CD4-positive, alpha-beta T cell (primary cell): Measurements from ENCODE around the gene RCL1. TPM values are rescaled to one million over a fixed set of nuclear protein-coding genes. Genes with fewer than 3 reads are reported as not detected.

Experiments used
- ATAC-seq: fragments of 200-7000 bp; cut with Tn5 transposase; one replicate; pipeline ENCODE4 v1.10.0; 2022; ENCODE audit warnings: mild to moderate bottlenecking; ENCODE audit not compliant: poor library complexity
- CTCF ChIA-PET: fragments of 350-600 bp; sonication (Branson Sonifier 250); formaldehyde crosslinking; loops from one replicate; lab custom pipeline; 2021; ENCODE audit warnings: antibody characterized with exemption, inconsistent platforms; lab: Charles Lee
- POLR2A ChIA-PET: fragments of 350-600 bp; sonication (Branson Sonifier 250); formaldehyde crosslinking; loops from one replicate; lab custom pipeline; 2021; ENCODE audit warnings: antibody characterized with exemption, inconsistent platforms; lab: Charles Lee
- DNase-seq, 14 experiments: peaks; one replicate each; pipeline ENCODE4 v3.0.0-alpha.2; 2013 to 2020; ENCODE audit warnings: mixed read lengths in 2 of 14
- H3K27ac ChIP-seq, 2 donors: one replicate each; pipeline versions ENCODE4 v1.5.1 to v1.7.0; 2013; ENCODE audit warnings: low read length in 2 of 2, low read depth in 1 of 2, mild to moderate bottlenecking in 1 of 2
- H3K27me3 ChIP-seq, 2 experiments: 1 replicate in 1 of 2; 2 replicates in 1 of 2; pipeline versions ENCODE4 v1.6.1 to v1.7.0; 2013; ENCODE audit warnings: low read length in 2 of 2, control low read depth in 1 of 2, mild to moderate bottlenecking in 1 of 2, moderate library complexity in 1 of 2; ENCODE audit not compliant: insufficient read depth in 2 of 2, control insufficient read depth in 1 of 2
- H3K36me3 ChIP-seq: one replicate; pipeline ENCODE4 v1.6.1; 2013; ENCODE audit warnings: low read length, control low read depth; ENCODE audit not compliant: insufficient read depth
- H3K4me1 ChIP-seq: one replicate; pipeline ENCODE4 v1.6.1; 2013; ENCODE audit warnings: low read length, control low read depth; ENCODE audit not compliant: insufficient read depth
- H3K4me3 ChIP-seq: one replicate; pipeline ENCODE4 v1.5.1; 2013; ENCODE audit warnings: mild to moderate bottlenecking, low read length, moderate library complexity
- H3K9me3 ChIP-seq, 2 experiments: 1 replicate in 1 of 2; 2 replicates in 1 of 2; pipeline versions ENCODE4 v1.6.1 to v1.7.0; 2013; ENCODE audit warnings: low read length in 2 of 2, mild to moderate bottlenecking in 2 of 2, control low read depth in 1 of 2, moderate library complexity in 1 of 2; ENCODE audit not compliant: control insufficient read depth in 1 of 2, insufficient read depth in 1 of 2
- H3K27ac Mint-ChIP-seq: one replicate; pipeline ENCODE4 v1.8.0; 2020; ENCODE audit warnings: mixed read lengths
- H3K27me3 Mint-ChIP-seq: one replicate; pipeline ENCODE4 v1.8.0; 2021; ENCODE audit warnings: mixed read lengths
- H3K36me3 Mint-ChIP-seq: one replicate; pipeline ENCODE4 v1.8.0; 2021; ENCODE audit warnings: low read depth, mixed read lengths
- H3K4me1 Mint-ChIP-seq: one replicate; pipeline ENCODE4 v1.8.0; 2021; ENCODE audit warnings: low read depth, mixed read lengths
- H3K4me3 Mint-ChIP-seq: one replicate; pipeline ENCODE4 v1.8.0; 2020; ENCODE audit warnings: mild to moderate bottlenecking, mixed read lengths
- H3K9me3 Mint-ChIP-seq: one replicate; pipeline ENCODE4 v1.8.0; 2020; ENCODE audit warnings: mixed read lengths
- intact Hi-C, 2 experiments: fragments of 100-400 bp; cut with DNase I in 1 of 2; cut with micrococcal nuclease in 1 of 2; formaldehyde crosslinking; loops; one replicate each; pipeline versions ENCODE4 v1.15.1 to v1.9.0; 2023 to 2025; cut with DNase I, micrococcal nuclease
- total RNA-seq, 174 experiments: library from RNA in 2 of 174; stranded (reverse) in 2 of 174; gene quantifications; one replicate each; pipeline ENCODE4 v1.2.3 and lab custom pipeline; 2021 to 2026
- TF ChIP-seq, protein P1 (sequence below): fragments of 200-600 bp; IDR thresholded peaks from one replicate; pipeline ENCODE4 v1.8.0; 2022; ENCODE audit warnings: antibody characterized with exemption, mild to moderate bottlenecking

RCL1 gene
- total RNA-seq, 2 experiments from 2014 or later, result 33.8 to 35.5 TPM

DNA sequence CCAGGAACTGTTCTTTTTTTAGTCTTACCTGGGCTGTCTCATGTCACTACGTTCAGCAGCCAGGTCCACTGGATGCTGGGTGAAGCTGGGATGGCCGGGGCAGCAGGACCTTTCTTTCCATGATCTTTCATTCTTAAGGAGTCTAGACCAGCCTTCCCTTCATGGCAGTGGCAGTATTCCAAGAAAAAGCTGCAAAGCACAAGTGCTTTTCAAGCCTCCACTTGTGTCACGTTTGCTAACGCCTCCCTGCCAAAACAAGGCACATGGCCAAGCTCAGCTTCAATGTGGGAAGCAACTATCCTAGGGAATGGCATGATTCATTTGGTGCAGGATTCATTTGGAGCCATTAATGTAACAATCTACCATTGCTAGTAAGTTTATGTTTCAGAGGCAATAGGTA, 94.8 kb downstream of the RCL1 start:
- no peak overlapping the region for H3K27ac ChIP-seq
- CTCF ChIA-PET, result no interaction called here
- no peaks in the 10 kb centered on the region for H3K9me3 ChIP-seq
- H3K27ac Mint-ChIP-seq, result no peak overlapping the region
- no peaks in the 10 kb centered on the region for H3K36me3 ChIP-seq
- no peak overlapping the region for H3K4me3 ChIP-seq
- POLR2A ChIA-PET, result no interaction called here
- no peaks in the 10 kb centered on the region for H3K9me3 Mint-ChIP-seq
- H3K4me1 ChIP-seq, result no peaks in the 10 kb centered on the region
- ATAC-seq, result no peak
- TF ChIP-seq, protein P1, sequence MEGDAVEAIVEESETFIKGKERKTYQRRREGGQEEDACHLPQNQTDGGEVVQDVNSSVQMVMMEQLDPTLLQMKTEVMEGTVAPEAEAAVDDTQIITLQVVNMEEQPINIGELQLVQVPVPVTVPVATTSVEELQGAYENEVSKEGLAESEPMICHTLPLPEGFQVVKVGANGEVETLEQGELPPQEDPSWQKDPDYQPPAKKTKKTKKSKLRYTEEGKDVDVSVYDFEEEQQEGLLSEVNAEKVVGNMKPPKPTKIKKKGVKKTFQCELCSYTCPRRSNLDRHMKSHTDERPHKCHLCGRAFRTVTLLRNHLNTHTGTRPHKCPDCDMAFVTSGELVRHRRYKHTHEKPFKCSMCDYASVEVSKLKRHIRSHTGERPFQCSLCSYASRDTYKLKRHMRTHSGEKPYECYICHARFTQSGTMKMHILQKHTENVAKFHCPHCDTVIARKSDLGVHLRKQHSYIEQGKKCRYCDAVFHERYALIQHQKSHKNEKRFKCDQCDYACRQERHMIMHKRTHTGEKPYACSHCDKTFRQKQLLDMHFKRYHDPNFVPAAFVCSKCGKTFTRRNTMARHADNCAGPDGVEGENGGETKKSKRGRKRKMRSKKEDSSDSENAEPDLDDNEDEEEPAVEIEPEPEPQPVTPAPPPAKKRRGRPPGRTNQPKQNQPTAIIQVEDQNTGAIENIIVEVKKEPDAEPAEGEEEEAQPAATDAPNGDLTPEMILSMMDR, result no peak
- H3K27me3 ChIP-seq, result no peaks in the 10 kb centered on the region
- no peaks in the 10 kb centered on the region for H3K27me3 Mint-ChIP-seq
- no peak for DNase-seq
- H3K4me1 Mint-ChIP-seq, result no peaks in the 10 kb centered on the region
- no peaks in the 10 kb centered on the region for H3K36me3 Mint-ChIP-seq
- no peak overlapping the region for H3K4me3 Mint-ChIP-seq
- intact Hi-C loops, result no loop called here

DNA sequence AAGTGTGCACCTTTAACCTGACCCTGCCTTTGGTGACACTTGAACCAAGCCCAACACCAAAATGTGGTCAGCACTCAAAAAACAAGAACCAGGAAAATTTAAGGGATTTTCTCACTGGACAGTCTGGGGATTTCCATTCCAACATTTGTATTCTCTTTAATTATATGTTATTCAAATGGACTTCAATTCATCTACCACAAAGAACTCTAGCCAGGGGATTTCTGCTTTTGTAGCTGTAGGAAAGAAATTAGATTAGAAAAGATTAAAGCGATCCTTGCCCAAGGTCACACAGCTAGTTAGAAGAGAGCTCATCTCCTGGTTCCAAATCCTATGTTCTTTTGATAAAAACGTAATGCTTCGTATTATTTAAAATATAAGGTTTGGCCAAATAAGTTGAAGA, 97.5 kb downstream of the RCL1 start:
- TF ChIP-seq, protein P1, result no peak
- Histone ChIP-seq H3K9me3 (no peaks in the 10 kb centered on the region), H3K27ac (no peak overlapping the region), H3K4me3 (no peak overlapping the region), H3K36me3 (no peaks in the 10 kb centered on the region), H3K27me3 (no peaks in the 10 kb centered on the region), H3K4me1 (no peaks in the 10 kb centered on the region)
- H3K4me1 Mint-ChIP-seq, result no peaks in the 10 kb centered on the region
- H3K4me3 Mint-ChIP-seq, result no peak overlapping the region
- ATAC-seq, result no peak
- no peak overlapping the region for H3K27ac Mint-ChIP-seq
- intact Hi-C loops, result no loop called here
- ChIA-PET POLR2A (no interaction called here), CTCF (interaction anchor here (0.8 kb wide), 1 partner anchor 9 kb away, joined by 5 read pairs; no protein-coding TSS in a partner anchor)
- no peaks in the 10 kb centered on the region for H3K36me3 Mint-ChIP-seq
- no peak for DNase-seq
- no peaks in the 10 kb centered on the region for H3K27me3 Mint-ChIP-seq
- no peaks in the 10 kb centered on the region for H3K9me3 Mint-ChIP-seq

DNA sequence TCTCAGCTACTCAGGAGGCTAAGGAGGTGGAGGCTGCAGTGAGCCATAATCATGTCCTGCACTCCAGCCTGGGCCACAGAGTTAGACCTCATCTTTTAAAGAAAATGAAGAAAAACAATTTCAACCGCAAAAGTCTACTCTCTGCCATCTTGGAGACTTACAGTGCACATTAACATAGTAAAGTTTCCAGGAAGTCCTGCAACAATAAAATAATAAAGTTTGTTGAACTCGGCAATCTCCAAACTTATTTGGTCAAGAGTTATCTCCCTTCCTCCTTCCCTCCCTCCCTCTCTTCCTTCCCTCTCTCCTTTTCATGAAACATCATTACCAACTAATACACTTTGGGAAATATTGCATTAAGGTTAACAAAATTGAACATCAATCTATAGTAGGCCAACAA, 98.2 kb downstream of the RCL1 start:
- TF ChIP-seq, protein P1, result no peak
- Histone ChIP-seq H3K4me1 (no peaks in the 10 kb centered on the region), H3K27me3 (no peaks in the 10 kb centered on the region), H3K27ac (no peak overlapping the region), H3K36me3 (no peaks in the 10 kb centered on the region), H3K9me3 (no peaks in the 10 kb centered on the region), H3K4me3 (no peak overlapping the region)
- no peaks in the 10 kb centered on the region for H3K36me3 Mint-ChIP-seq
- POLR2A ChIA-PET, result no interaction called here
- no peak overlapping the region for H3K27ac Mint-ChIP-seq
- ATAC-seq (no peak), DNase-seq (no peak)
- no peaks in the 10 kb centered on the region for H3K4me1 Mint-ChIP-seq
- CTCF ChIA-PET, result interaction anchor here (0.8 kb wide), 1 partner anchor 10 kb away, joined by 5 read pairs; no protein-coding TSS in a partner anchor
- H3K9me3 Mint-ChIP-seq, result no peaks in the 10 kb centered on the region
- intact Hi-C loops, result no loop called here
- H3K4me3 Mint-ChIP-seq, result no peak overlapping the region
- no peaks in the 10 kb centered on the region for H3K27me3 Mint-ChIP-seq
